Measurements from ENCODE around the gene GPR161.

GPR161 gene

GRCh38 chr1:168178227-168178637, 41.5 kb upstream of the GPR161 start:
- TF ChIP-seq L3MBTL2 (conservative IDR thresholded peaks at IDR 0.05) (peak; percentile 55), ARNT (IDR thresholded peaks at IDR 0.05) (no peak), ZNF384 (IDR thresholded peaks at IDR 0.05) (no peak)
- POLR2A ChIA-PET: interaction anchor here (0.6 kb wide), 1 partner anchor 10 kb away, joined by 3 read pairs; no protein-coding TSS in a partner anchor
- DNase-seq (ENCODE audit: extremely low spot score): no peak
- CTCF ChIA-PET: interaction anchor here (0.7 to 1.6 kb wide), 2 partner anchors 10 kb away, joined by 3 to 6 read pairs; no protein-coding TSS in a partner anchor

DNA sequence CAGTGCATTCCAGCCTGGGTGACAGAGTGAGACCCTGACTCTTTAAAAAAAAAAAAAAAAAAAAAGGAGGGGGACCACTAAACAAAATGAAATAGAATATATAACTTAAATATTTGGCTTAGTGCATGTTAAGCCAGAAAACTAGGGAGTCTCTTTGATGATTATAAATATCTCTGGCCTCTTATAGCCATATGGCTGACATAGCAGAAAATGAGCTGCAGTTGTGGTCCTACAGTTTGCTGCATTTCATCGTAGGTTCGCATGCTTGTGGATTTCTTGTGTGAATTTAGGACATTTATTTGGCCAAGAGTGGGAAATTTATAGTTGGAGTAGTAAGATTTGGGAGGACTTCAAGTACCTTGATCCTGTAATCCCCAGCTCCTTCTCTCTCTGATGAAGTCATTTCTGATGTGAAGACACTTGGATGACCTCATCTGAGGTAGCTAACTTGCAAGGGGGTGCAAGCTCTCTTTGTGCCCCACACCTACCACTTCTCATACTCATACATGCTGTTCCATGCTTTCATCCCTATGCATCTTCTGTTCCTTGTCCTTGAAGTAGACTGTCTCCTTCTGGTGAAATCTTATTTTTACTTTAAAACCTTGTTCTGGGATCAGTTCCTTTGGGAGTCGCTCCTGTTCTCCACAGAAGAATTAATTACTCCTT, 35.7 kb upstream of the GPR161 start:
- TF ChIP-seq SUZ12 (IDR thresholded peaks at IDR 0.05) (no peak), CTBP1 (IDR thresholded peaks at IDR 0.05; ENCODE audit: borderline replicate concordance) (no peak), TARDBP (IDR thresholded peaks at IDR 0.05) (no peak), HDGF (IDR thresholded peaks at IDR 0.05; ENCODE audit: borderline replicate concordance) (no peak), L3MBTL2 (conservative IDR thresholded peaks at IDR 0.05) (no peak), ZNF384 (IDR thresholded peaks at IDR 0.05) (no peak), LEF1 (IDR thresholded peaks at IDR 0.05; ENCODE audit: borderline replicate concordance) (no peak), SP1 (IDR thresholded peaks at IDR 0.05) (no peak), FOXK2 (IDR thresholded peaks at IDR 0.05) (no peak), ELF4 (IDR thresholded peaks at IDR 0.05) (no peak), FOXM1 (IDR thresholded peaks at IDR 0.05; ENCODE audit: borderline replicate concordance) (no peak), NFRKB (IDR thresholded peaks at IDR 0.05) (no peak), BHLHE40 (IDR thresholded peaks at IDR 0.05; ENCODE audit: borderline replicate concordance) (no peak), FOXA1 (IDR thresholded peaks at IDR 0.05) (no peak), ARNT (IDR thresholded peaks at IDR 0.05) (no peak)
- TF ChIP-seq, protein P1, sequence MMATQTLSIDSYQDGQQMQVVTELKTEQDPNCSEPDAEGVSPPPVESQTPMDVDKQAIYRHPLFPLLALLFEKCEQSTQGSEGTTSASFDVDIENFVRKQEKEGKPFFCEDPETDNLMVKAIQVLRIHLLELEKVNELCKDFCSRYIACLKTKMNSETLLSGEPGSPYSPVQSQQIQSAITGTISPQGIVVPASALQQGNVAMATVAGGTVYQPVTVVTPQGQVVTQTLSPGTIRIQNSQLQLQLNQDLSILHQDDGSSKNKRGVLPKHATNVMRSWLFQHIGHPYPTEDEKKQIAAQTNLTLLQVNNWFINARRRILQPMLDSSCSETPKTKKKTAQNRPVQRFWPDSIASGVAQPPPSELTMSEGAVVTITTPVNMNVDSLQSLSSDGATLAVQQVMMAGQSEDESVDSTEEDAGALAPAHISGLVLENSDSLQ (IDR thresholded peaks at IDR 0.05): no peak
- ChIA-PET CTCF (interaction anchor here (0.6 kb wide), 1 partner anchor 485 kb away, joined by 4 read pairs; no protein-coding TSS in a partner anchor), POLR2A (no interaction called here)
- no peak for DNase-seq (ENCODE audit: extremely low spot score)

DNA sequence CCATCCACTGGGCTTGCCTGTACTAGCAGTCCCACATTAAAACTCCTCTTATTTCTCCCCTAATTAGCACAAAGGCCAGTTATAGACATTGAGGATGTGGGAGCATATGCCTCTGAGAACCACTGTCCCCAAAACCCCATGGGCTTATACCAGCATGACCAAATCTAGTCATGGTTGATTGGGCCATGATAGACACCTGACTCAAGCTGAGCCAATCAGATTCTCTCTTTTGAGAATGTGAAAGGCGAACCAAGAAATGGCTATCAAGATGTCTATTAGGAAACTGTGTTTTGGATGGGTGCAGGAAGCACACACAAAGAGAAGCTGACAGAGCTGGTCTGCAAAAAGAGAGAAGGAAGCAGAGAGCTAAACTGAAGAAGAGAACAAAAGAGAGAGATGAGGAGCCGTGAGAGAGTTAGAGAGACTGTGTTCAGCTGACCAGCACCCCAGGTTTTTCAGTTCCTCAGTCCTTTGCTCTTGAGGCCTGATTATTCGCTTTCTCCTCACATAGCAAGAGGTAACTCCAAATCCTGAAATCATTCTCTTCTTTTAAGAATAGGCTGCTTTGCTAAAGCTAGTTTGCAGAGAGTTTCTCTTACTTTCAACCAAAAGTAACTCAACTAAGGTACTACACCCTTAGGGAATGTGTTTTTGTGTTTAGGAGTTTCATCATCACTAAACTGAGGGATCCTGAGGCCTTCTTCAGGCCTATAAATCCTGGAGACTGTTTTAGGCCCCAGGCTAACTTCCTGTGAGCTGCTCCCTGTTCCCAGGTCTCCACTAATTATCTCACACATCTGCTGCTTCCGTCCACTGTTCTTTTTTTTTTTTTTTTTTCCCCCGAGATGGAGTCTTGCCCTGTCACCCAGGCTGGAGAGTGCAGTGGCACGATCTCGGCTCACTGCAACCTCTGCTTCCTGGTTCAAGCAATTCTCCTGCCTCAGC, 34.1 kb upstream of the GPR161 start:
- TF ChIP-seq FOXK2 (IDR thresholded peaks at IDR 0.05) (no peak), L3MBTL2 (conservative IDR thresholded peaks at IDR 0.05) (no peak), SP1 (IDR thresholded peaks at IDR 0.05) (no peak), NFRKB (IDR thresholded peaks at IDR 0.05) (no peak), FOXM1 (IDR thresholded peaks at IDR 0.05; ENCODE audit: borderline replicate concordance) (no peak), TARDBP (IDR thresholded peaks at IDR 0.05) (no peak), ELF4 (IDR thresholded peaks at IDR 0.05) (no peak), SUZ12 (IDR thresholded peaks at IDR 0.05) (no peak), LEF1 (IDR thresholded peaks at IDR 0.05; ENCODE audit: borderline replicate concordance) (no peak), CTBP1 (IDR thresholded peaks at IDR 0.05; ENCODE audit: borderline replicate concordance) (no peak), BHLHE40 (IDR thresholded peaks at IDR 0.05; ENCODE audit: borderline replicate concordance) (no peak), FOXA1 (IDR thresholded peaks at IDR 0.05) (no peak)
- TF ChIP-seq, protein P1 (IDR thresholded peaks at IDR 0.05): no peak
- ChIA-PET CTCF (no interaction called here), POLR2A (no interaction called here)
- no peak for DNase-seq (ENCODE audit: extremely low spot score)

DNA sequence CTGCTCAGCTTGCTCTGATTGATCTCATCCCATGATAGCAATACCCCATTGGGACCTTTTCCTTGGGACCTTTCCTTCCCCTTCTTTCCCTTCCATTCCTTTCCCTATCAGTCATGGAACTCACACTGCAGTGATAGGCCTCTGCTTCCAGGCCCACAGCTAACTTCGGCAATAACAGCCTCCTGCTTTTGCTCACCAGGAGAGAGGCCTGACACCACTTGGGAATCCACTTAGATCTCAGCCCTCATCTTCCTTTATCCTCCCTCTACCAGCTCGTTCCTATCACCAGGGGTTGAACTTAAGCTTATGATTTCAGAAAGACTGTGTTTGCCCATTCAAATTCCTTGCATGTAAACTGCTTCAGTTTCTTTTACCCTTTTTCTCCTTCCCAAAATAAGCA, 31.1 kb upstream of the GPR161 start:
- CTCF ChIA-PET: interaction anchor here (0.9 kb wide), 1 partner anchor 10 kb away, joined by 3 read pairs; no protein-coding TSS in a partner anchor
- DNase-seq (ENCODE audit: extremely low spot score): no peak
- TF ChIP-seq ARNT (IDR thresholded peaks at IDR 0.05) (no peak), SUZ12 (IDR thresholded peaks at IDR 0.05) (no peak), L3MBTL2 (conservative IDR thresholded peaks at IDR 0.05) (no peak), FOXM1 (IDR thresholded peaks at IDR 0.05; ENCODE audit: borderline replicate concordance) (no peak), CTBP1 (IDR thresholded peaks at IDR 0.05; ENCODE audit: borderline replicate concordance) (no peak), NFRKB (IDR thresholded peaks at IDR 0.05) (no peak), ELF4 (IDR thresholded peaks at IDR 0.05) (no peak)
- POLR2A ChIA-PET: interaction anchor here (1.0 kb wide), 1 partner anchor 10 kb away, joined by 3 read pairs; no protein-coding TSS in a partner anchor

- ChIA-PET CTCF (no interaction called here), POLR2A (no interaction called here)
- TF ChIP-seq BHLHE40 (IDR thresholded peaks at IDR 0.05; ENCODE audit: borderline replicate concordance) (no peak), FOXM1 (IDR thresholded peaks at IDR 0.05; ENCODE audit: borderline replicate concordance) (no peak), HDGF (IDR thresholded peaks at IDR 0.05; ENCODE audit: borderline replicate concordance) (no peak), LEF1 (IDR thresholded peaks at IDR 0.05; ENCODE audit: borderline replicate concordance) (no peak), FOXK2 (IDR thresholded peaks at IDR 0.05) (no peak), FOXA1 (IDR thresholded peaks at IDR 0.05) (no peak), ZNF384 (IDR thresholded peaks at IDR 0.05) (no peak), TARDBP (IDR thresholded peaks at IDR 0.05) (no peak), ARNT (IDR thresholded peaks at IDR 0.05) (no peak), ELF4 (IDR thresholded peaks at IDR 0.05) (no peak), CTBP1 (IDR thresholded peaks at IDR 0.05; ENCODE audit: borderline replicate concordance) (no peak), SUZ12 (IDR thresholded peaks at IDR 0.05) (no peak), NFRKB (IDR thresholded peaks at IDR 0.05) (no peak), L3MBTL2 (conservative IDR thresholded peaks at IDR 0.05) (no peak), SP1 (IDR thresholded peaks at IDR 0.05) (no peak)
- TF ChIP-seq, protein P1 (IDR thresholded peaks at IDR 0.05): no peak
- DNase-seq (ENCODE audit: extremely low spot score): no peak
Observed at GRCh38 chr1:168164771-168165170, 28.0 kb upstream of the GPR161 start.

Data from HEK293T (cell line).